Thoracic aorta (tissue), 2 donors: ENCODE measurements around the gene CAVIN2. TPM values are rescaled to one million over a fixed set of nuclear protein-coding genes. Genes with fewer than 3 reads are reported as not detected.

Source experiments
- ATAC-seq: fragments of 150-250 bp; one replicate; pipeline ENCODE4 v1.8.0; 2017; ENCODE audit warnings: low read depth; ENCODE audit not compliant: insufficient number of reproducible peaks, low FRiP score
- DNase-seq: peaks from one replicate; pipeline ENCODE4 v3.0.0-alpha.2; 2020; ENCODE audit warnings: low spot score
- H3K27ac ChIP-seq, 2 donors: fragments of 200-600 bp; sonication (generic); 1 replicate in 1 of 2; 2 replicates in 1 of 2; pipeline ENCODE4 v1.5.1; 2016; ENCODE audit warnings: mild to moderate bottlenecking in 2 of 2, moderate library complexity in 2 of 2
- H3K27me3 ChIP-seq: fragments of 200-600 bp; sonication (generic); replicated peaks from 2 replicates; pipeline ENCODE4 v1.6.0; 2016; ENCODE audit warnings: mild to moderate bottlenecking; ENCODE audit not compliant: insufficient read depth
- H3K36me3 ChIP-seq: fragments of 200-600 bp; sonication (generic); one replicate; pipeline ENCODE4 v1.5.1; 2016
- H3K4me1 ChIP-seq, 2 donors: fragments of 200-600 bp; sonication (generic); 1 replicate in 1 of 2; 2 replicates in 1 of 2; pipeline versions ENCODE4 v1.5.1 to v1.6.0; 2016; ENCODE audit warnings: low read depth in 2 of 2, mild to moderate bottlenecking in 1 of 2; ENCODE audit not compliant: control insufficient read depth in 1 of 2
- H3K4me3 ChIP-seq: fragments of 200-600 bp; sonication (generic); 2 replicates; pipeline ENCODE4 v1.5.1; 2016; ENCODE audit warnings: mild to moderate bottlenecking
- H3K9me3 ChIP-seq: fragments of 200-600 bp; sonication (generic); 2 replicates; pipeline ENCODE4 v1.5.1; 2016
- total RNA-seq, 2 donors: library from RNA; depleted of rRNA; stranded (reverse); fragments of >200 nt; gene quantifications; one replicate each; pipeline versions ENCODE4 v1.1.0 to v1.2.3, GENCODE V29; 2016
- TF ChIP-seq, protein P1 (sequence below): fragments of 200-600 bp; sonication (generic); IDR thresholded peaks from one replicate; pipeline ENCODE4 v1.5.1; 2019; ENCODE audit warnings: antibody characterized with exemption

The CAVIN2 gene
- total RNA-seq, 2 donors from 2014 or later = 14.9 to 15.0 TPM

DNA sequence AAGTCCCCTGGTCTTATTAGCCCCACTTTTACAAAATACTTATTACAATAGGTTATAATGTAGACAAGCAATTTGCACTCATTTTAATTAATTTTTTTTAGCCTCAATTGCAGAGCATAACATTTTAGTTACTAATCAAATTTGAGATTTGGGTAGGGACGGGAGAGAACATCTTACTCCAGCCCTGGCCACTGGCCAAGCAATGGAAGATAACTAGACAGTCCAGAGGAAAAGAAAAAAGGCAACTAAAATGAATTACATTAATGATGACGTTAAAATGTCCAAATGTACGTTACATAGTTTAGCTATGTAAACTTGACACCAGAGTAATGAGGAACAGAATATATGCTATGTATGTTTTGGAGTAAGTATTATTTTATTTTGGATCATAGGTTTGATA is 11.0 kb upstream of the CAVIN2 start:
- Histone ChIP-seq H3K27ac (no peak overlapping the region), H3K9me3 (no peaks in the 10 kb centered on the region), H3K4me1 (no peaks in the 10 kb centered on the region), H3K4me3 (no peak overlapping the region), H3K36me3 (no peaks in the 10 kb centered on the region), H3K27me3 (no peaks in the 10 kb centered on the region)
- no peak for DNase-seq
- no peak for ATAC-seq
- TF ChIP-seq, protein P1, sequence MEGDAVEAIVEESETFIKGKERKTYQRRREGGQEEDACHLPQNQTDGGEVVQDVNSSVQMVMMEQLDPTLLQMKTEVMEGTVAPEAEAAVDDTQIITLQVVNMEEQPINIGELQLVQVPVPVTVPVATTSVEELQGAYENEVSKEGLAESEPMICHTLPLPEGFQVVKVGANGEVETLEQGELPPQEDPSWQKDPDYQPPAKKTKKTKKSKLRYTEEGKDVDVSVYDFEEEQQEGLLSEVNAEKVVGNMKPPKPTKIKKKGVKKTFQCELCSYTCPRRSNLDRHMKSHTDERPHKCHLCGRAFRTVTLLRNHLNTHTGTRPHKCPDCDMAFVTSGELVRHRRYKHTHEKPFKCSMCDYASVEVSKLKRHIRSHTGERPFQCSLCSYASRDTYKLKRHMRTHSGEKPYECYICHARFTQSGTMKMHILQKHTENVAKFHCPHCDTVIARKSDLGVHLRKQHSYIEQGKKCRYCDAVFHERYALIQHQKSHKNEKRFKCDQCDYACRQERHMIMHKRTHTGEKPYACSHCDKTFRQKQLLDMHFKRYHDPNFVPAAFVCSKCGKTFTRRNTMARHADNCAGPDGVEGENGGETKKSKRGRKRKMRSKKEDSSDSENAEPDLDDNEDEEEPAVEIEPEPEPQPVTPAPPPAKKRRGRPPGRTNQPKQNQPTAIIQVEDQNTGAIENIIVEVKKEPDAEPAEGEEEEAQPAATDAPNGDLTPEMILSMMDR = no peak

DNA sequence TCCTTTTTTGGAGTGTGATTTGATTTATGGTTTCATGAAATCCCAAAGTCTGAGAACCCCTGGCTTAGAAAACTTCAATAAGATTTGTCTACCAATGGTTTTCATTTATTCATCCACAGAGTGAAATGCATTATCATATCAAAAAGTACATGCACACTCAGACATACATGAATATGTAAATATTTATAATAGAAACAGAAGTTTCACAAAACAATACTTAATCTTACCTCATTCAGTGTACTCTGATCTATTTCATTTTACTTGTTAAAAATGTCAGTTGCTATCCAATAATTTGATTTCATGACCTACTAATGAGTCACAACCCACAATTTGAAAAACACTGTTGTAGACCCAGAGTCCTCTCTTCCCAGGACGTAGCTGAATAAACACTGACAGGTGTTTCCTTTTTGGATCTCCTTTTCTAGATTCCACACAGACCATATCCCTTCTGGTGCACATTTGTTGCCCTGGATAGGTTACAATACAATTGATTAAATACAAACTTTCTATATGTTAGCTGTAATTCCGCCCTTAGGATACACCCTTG is 10.4 kb upstream of the CAVIN2 start:
- no peaks in the 10 kb centered on the region for H3K27me3 ChIP-seq
- TF ChIP-seq, protein P1 = no peak
- no peak for DNase-seq
- H3K4me1 ChIP-seq = no peaks in the 10 kb centered on the region
- ATAC-seq = no peak
- H3K9me3 ChIP-seq = no peaks in the 10 kb centered on the region
- no peak overlapping the region for H3K4me3 ChIP-seq
- no peak overlapping the region for H3K27ac ChIP-seq
- no peaks in the 10 kb centered on the region for H3K36me3 ChIP-seq

DNA sequence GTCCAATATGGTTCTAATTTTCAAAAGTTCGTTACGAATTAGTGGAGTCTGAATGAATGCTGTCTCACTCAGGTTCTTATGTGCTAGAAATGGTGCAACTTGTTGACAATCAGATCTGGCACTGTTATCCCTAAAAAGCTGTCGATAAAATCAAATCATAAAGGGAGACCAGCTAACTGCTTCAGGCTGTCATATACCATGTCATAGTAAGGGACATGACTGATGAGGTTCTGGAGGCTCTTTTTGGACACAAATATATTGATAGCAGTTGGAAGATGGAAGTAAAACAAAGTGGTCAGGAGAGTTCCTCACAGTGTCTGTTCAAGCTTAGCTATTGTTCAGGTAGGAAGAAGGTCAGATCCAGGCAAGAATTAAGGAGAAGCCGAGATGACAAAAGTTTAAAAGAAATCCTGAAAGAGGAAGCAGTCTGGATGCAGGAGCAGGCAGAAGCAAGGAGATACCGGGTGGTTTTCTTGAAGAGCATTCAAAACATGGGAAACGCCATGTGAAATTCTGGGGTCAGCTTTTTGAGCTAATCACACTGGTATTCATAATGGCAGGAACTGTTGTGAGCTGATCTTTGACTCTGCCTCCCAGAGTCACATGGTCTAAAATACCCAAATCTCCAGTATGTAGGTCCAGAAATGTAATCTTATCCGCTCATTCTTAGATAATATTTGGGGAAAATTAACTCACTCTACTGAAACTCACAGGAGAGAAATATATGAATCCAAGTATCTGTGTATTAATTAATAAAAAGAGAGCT is 9.4 kb upstream of the CAVIN2 start:
- no peaks in the 10 kb centered on the region for H3K9me3 ChIP-seq
- H3K4me3 ChIP-seq = no peak overlapping the region
- no peaks in the 10 kb centered on the region for H3K36me3 ChIP-seq
- DNase-seq (no peak), ATAC-seq (no peak)
- TF ChIP-seq, protein P1 = no peak
- no peaks in the 10 kb centered on the region for H3K4me1 ChIP-seq
- no peaks in the 10 kb centered on the region for H3K27me3 ChIP-seq
- no peak overlapping the region for H3K27ac ChIP-seq

DNA sequence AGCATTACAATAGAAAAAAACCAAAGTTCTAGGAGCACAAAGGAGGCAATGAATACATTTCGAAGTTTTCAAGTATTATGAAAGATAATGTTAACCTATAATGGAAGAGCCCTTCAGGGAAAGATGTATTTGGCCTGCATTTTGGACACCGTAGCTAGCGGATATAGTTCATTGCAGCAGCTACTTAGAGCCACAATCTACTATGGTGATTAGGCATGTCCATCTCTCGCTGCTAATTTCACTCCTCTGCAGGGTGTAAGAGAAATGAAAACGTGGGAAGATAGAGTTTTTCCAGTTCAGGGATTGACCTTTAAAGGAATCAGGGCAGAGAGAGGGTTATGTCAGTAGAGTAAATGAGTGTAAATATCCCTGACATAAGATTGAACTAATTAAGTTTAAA is 8.5 kb upstream of the CAVIN2 start:
- Histone ChIP-seq H3K36me3 (no peaks in the 10 kb centered on the region), H3K9me3 (no peaks in the 10 kb centered on the region), H3K4me1 (no peaks in the 10 kb centered on the region), H3K4me3 (no peak overlapping the region), H3K27ac (no peak overlapping the region), H3K27me3 (no peaks in the 10 kb centered on the region)
- TF ChIP-seq, protein P1 = no peak
- DNase-seq (no peak), ATAC-seq (no peak)

DNA sequence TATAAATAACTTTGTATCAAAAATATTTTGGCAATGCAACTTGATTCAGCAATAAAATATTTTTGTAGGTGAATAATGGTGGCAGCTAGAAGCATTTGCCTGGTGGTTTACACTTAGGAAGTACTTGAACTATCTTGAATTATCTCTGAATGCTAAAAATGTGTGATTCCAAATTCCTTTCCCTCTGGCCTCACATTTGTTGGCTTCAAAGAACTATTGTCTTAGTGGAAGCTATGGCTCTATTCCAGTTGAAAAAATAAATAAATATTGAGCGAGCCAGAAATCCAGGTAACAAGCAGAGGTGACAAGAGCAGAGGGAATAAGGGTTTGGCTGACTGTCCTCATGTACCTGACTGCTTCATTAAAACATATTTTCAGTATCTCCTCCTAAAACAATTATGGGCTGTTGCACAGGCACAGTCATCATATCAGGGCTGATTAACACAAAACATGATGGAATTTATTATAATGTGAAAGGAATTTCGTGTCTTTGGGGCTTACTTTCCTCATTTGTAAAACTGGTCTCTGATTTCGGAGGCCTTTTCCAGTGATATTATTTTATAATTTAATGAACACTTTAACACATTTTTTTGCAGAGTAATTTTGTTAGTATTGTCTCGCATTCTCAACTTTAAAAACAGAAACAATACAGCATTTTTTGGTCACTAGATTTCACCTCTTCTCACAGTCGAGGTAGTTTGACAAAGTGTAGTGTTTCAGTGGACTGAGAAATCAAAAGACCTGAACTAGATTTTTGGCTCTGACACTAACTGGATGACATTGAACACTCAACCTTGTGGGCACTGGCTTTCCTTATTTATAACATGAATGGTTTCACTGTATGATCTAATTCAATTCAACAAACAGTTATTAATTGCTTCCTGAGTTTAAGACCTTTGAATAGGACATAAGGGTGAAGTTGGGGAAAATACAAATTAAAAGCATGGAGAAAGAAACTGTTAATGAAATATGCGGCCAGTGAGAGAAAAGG is 7.8 kb upstream of the CAVIN2 start:
- Histone ChIP-seq H3K27me3 (no peaks in the 10 kb centered on the region), H3K27ac (no peak overlapping the region), H3K4me3 (no peak overlapping the region), H3K9me3 (no peaks in the 10 kb centered on the region), H3K4me1 (no peaks in the 10 kb centered on the region), H3K36me3 (no peaks in the 10 kb centered on the region)
- TF ChIP-seq, protein P1 = no peak
- ATAC-seq = no peak
- DNase-seq = no peak
